HG03135 (cell line): ENCODE measurements around the gene GLIS1.

Experiments used
- ATAC-seq: cut with Tn5 transposase; IDR thresholded peaks from one replicate; pipeline ENCODE4 v1.9.1; 2021; ENCODE audit warnings: mild to moderate bottlenecking, moderate library complexity; ENCODE audit not compliant: unreplicated experiment

GLIS1 gene

GRCh38 chr1:53477651-53478501, 261.1 kb downstream of the GLIS1 start:
- no peak for ATAC-seq

GRCh38 chr1:53476579-53476978, 262.4 kb downstream of the GLIS1 start:
- no peak for ATAC-seq

- no peak for ATAC-seq
These were observed 263.3 kb downstream of the GLIS1 start for GRCh38 chr1:53475664-53476063.

GRCh38 chr1:53473463-53473862, 265.5 kb downstream of the GLIS1 start:
- no peak for ATAC-seq

- no peak for ATAC-seq
These were observed 268.0 kb downstream of the GLIS1 start for GRCh38 chr1:53471000-53471399.

DNA sequence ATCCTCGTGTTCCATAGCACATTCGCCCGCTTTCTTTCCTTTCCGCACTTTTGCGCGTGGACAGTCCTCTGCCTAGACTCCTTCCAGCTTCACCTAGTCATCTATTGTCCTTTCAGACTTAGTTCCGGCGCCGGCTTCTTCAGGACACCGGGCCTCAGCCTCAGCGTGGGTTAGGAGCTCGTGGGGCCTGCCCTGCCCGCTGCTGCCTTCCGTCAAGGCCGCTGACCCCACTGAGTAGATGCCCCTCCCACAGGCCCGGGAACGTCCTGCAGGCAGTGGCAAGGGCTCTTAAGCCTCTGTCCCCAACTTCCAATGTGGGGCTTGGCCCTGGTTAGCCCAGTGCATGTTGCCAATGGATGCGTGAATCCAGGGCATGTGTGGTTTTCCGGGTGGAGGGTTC, 268.4 kb downstream of the GLIS1 start:
- ATAC-seq, result no peak

GRCh38 chr1:53470155-53470554, 268.8 kb downstream of the GLIS1 start:
- ATAC-seq, result no peak

- no peak for ATAC-seq
These were observed 269.6 kb downstream of the GLIS1 start for GRCh38 chr1:53469373-53469772.

DNA sequence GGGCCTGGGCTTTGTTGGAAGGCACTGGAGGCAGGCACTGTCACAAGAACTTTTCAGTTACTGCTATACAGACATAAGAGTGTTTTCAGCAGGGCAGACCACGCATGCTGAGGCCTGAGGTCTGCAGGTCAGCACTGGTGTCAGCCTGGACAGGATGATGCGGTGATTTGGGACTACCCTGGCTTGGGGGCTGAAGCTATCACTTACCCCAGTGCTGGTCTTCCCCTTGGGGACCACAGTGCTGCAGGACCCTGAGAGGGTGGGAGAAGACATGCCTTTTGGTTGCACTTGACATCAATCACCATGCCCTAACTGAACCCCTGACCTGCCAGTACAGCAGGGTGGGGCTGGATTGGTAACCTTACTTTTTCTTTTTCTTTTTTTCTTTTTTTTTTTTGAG, 270.6 kb downstream of the GLIS1 start:
- ATAC-seq, result no peak

DNA sequence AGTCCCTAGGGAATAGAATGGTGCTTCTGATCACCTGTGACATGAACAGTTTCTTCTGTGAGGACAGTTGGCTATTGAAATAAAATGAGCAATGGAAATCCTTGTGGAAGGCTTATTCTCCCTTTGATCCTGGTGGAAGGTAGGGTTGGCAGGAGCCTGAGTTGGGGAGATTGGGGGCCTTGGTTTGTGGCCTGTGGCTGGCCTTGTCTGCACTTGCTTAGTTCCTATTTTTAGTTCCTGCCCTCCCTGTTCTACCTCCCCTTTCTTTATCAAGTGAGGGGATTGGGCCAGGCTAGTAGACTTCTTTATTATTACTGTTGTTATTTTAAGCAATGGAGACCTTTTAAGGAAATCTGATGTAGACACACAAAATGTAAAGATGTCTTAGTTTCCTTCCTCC, 271.6 kb downstream of the GLIS1 start:
- ATAC-seq, result no peak

- no peak for ATAC-seq
These were observed 273.7 kb downstream of the GLIS1 start for GRCh38 chr1:53465023-53465957.

DNA sequence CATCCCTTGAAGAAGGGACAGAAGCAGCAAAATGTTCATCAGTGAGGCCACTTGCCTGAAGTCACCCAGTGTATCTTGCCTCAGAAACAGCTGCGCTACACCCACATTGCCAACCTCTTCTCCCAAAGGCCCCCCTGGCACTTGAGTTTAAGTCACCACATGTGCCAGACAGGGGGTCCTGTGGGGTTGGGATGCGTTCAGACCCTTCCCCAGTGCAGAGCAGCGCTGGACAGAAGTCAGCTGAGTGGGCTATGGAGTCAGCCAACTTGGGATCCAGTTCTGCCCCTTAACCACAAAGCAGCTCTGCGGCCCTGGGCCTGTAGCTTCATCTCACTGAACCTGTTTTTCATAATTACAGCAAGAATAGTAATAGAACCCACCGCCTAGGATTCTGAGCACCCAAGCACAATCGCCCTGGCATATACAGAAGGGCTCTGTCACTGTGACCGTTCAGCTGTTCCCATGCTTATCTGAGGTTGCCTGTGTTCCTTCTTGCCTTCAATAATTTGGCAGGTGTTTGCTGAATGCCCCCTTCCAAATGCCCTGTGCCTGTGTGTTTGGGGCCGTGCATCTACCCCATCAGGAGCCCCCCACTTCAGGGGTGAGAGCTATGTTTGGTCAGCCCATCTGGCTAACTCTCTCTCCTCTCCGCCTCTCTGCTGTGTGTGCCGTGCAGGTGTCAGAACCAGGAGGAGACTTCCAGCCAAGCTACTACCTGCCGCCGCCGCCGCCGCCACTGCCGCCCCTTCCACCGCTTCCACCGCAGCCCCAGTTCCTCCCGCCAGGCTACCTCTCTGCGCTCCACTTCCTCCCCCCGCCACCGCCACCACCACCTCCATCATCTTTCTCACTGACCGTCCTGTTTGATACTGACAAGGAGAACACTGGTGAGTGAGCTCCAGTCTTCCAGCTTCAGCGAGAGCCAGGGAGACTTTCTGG, 274.7 kb downstream of the GLIS1 start:
- no peak for ATAC-seq

GRCh38 chr1:53462769-53463501, 276.0 kb downstream of the GLIS1 start:
- ATAC-seq, result no peak

DNA sequence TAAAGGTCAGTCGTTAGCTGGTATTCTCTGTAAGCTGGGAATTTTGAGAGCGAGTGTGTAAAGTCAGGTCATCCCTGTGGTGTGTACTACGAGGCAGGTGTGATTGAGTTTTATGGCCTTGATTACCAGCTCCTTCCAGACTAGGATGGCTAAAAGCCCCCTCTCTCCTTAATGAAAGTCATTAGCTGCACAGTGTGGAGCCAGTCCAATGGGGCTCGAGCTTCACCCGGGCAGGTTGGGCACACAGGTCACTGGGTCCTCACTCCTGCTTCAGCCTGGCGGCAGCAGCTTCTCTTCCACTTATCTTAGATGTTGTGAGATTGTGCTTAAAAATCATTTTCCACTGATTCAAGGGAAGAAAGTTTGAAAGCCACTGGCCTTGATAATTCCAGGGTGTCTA, 276.8 kb downstream of the GLIS1 start:
- no peak for ATAC-seq

DNA sequence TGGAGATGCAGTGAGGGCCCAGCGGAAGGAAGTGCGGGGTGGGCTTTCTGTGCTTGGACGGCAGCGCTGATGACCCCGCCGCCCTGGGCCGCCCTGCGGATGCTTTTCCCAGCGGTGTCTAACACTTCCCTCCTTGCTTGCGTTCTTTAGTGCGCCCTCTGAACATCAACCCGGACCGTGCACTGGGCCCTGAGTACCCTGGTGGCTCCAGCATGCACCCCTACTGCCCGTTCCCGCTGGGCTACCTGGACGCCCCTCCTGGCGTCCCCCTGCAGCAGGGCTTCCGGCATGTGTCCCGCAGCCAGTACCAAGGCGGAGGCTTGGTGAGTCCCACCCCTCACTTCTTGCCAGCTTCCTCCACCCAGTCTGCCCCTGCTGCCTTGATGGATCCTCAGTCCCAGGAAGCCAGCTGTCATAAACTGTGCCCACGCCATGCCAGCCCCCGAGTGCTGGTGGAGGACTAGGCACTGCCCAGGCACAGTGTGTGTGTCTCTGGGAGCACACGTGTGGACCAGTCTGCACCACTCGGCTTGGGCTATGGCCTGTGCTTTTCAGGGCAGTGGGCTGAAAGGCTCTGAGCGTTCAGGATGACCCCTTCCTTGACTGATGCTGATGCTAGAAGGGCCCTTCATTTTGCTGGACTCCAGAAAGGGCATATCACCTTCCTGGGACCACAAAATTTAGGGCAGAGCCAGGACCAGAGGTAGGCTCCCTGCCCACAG, 277.5 kb downstream of the GLIS1 start:
- ATAC-seq, result no peak

DNA sequence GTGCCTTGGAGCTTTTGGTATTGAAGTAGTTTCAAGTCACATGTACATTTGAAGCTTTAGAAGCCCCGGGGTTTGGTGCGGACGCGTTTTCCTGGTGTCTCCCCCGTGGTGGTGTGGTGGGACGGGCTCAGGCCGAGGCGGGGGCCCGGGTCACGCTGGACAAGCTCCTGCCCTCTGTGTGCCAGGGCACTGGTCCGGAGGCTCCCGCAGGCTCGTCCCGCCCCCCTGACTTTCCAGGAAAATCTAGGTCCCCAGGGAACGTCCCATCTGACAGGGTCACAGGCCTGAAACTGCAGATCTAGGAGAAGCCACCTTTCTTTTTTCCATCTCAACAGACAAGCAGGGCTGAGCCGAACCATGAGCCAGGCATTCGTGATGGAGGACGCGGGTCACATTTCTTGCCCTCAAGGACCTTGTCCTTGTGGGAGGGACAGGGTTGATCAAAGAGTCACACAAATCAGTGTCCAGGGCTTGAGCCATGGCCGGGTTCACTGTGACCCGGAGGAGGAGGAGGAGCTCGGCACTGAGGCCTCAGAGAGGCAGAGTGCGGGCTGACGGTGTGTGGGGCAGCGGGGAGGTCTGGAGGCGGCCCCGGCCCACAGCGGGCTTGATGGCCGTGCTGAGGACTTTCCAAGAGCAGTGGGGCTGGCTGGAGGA, 278.2 kb downstream of the GLIS1 start:
- ATAC-seq, result no peak

GRCh38 chr1:53460211-53460634, 278.7 kb downstream of the GLIS1 start:
- ATAC-seq, result no peak

DNA sequence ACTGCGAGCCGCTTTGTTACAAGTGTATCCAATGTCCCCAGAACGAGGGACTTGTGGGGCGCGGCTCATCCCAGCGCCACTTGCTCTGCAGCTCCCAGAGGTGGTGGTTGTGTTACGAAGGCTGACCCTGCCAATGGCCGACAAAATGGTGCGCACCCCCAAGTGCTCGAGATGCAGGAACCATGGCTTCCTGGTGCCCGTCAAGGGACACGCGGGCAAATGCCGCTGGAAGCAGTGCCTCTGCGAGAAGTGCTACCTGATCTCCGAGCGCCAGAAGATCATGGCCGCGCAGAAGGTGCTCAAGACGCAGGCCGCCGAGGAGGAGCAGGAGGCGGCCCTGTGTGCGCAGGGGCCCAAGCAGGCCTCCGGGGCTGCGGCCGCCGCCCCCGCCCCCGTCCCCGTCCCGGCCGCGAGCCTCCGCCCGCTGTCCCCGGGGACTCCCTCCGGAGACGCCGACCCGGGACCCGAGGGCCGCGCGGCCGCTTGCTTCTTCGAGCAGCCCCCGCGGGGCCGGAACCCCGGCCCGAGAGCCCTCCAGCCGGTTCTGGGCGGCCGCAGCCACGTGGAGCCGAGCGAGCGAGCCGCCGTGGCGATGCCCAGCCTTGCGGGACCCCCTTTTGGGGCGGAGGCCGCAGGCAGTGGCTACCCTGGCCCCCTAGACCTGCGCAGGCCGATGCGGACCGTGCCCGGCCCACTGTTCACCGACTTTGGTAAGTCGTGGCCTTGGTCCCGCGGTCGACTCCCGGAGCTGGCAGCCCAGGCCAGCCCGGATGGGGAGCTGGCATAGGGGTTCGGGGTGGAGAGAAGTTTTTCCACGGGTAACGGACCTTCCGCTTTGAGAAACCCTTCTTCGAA, 279.4 kb downstream of the GLIS1 start, which contains the start of gene DMRTB1:
DMRTB1 (plus strand) TSS at position 79 of the 855 bp plus-strand sequence; CDS start at position 134, 55 bp downstream.
- ATAC-seq, result no peak
